GM20000 (cell line): ENCODE results near the gene FOXN1.
A peak's percentile ranks its signal among the peaks of the same experiment; 100 is the strongest.

ENCODE experiments used
- DNase-seq: peaks from one replicate; pipeline ENCODE4 v3.0.0; 2012; ENCODE audit warnings: low spot score
- CTCF ChIP-seq: IDR thresholded peaks from 2 replicates; pipeline ENCODE4 v1.5.1; 2012; ENCODE audit warnings: mild to moderate bottlenecking, control low read depth; ENCODE audit errors: extremely low read depth, missing control alignments

The FOXN1 gene

DNA sequence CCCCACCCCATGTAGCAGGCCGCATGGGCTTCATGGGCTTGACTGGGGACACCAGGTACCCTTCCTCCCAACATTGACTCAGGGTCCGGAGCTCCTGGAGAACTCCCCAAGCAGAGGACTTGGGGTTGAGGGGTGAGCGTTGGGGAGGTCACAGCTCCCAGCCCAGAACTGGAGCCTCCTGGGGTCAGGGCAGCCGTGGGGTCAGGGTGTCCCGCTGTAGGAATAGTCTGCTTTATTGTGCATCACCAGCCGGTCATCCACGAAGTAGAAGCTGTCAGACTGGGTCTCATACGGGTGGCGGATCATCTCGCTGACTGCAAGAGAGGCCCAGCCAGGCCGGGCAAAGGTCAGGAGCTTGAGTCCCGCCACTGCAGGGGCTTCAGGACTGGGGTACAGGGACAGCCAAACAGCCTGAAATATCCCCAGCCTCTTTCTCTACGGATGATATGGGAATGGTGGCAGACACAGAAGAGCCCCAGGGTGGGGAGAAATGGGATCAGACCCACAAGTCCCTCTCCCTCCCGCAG is 41.0 kb downstream of the FOXN1 start:
- no peak for TF ChIP-seq CTCF
- no peak for DNase-seq

GRCh38 chr17:28547623-28548416 is 41.7 kb downstream of the FOXN1 start:
- DNase-seq, result peak; percentile 87
- TF ChIP-seq CTCF, result peak; percentile 93

- no peak for DNase-seq
- TF ChIP-seq CTCF, result no peak
Measured at GRCh38 chr17:28548417-28549130, 42.4 kb downstream of the FOXN1 start.

GRCh38 chr17:28549236-28550132 is 43.3 kb downstream of the FOXN1 start:
- DNase-seq, result peak; percentile 86
- no peak for TF ChIP-seq CTCF

DNA sequence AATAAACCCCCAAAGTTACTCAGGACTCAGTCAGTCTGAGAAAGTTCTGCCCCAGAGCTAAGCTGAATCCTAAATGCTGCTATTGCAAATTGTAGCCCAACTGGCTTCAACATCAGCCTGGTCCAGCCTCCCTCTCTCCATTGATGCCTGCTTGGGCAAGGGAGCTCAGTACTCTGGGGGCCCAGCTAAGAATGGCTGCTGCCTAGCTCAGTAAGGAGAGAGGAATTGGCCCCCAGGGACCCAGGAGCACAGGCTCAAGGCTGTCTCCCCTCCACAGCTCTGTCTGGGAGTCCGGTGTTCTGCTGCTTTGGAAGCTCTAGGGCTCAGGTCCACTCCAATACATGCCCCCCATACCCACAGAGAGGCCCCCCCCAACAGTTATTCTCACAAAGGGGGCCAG is 44.7 kb downstream of the FOXN1 start:
- no peak for TF ChIP-seq CTCF
- no peak for DNase-seq

DNA sequence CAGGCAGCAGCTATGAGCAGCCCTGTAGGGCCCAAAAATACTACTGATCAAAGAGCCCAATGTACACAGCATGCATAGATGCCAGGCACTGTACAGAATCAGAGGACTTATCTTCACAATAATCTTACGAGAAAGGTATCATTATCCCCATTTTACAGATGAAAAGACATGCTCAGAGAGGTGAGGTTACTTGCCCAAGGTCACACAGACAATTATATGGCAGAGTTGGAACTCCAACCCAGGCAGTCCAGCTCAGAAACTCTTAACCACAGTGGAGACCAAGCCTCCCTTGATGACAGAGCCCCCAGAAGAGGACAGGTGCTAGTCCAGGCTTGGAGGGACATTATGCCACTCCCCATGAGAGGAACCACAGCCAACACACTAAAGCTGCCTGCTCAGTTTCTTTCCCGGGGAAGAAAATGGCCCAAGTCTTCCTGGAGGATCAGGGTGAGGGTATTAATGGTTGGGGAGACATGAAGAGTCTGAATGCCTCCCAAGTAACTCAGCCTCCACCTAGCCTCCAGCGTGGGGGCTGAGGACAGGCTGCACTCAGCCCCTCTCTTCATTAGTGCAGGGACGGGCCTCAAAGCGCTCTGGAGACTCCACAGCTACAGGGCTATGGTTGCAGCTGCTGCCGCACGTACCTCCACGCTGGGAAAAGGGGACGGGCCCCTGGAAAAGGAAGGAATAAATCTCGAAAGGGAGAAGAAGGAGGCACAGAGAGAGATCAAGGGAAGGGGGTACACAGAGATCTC is 45.5 kb downstream of the FOXN1 start:
- no peak for DNase-seq
- no peak for TF ChIP-seq CTCF
